ENCODE data around the gene DCAKD. TPM values are rescaled to one million over a fixed set of nuclear protein-coding genes. Genes with fewer than 3 reads are reported as not detected.

DCAKD gene
- total RNA-seq, 1 experiment from 2014 or later, result 48.3 TPM

DNA sequence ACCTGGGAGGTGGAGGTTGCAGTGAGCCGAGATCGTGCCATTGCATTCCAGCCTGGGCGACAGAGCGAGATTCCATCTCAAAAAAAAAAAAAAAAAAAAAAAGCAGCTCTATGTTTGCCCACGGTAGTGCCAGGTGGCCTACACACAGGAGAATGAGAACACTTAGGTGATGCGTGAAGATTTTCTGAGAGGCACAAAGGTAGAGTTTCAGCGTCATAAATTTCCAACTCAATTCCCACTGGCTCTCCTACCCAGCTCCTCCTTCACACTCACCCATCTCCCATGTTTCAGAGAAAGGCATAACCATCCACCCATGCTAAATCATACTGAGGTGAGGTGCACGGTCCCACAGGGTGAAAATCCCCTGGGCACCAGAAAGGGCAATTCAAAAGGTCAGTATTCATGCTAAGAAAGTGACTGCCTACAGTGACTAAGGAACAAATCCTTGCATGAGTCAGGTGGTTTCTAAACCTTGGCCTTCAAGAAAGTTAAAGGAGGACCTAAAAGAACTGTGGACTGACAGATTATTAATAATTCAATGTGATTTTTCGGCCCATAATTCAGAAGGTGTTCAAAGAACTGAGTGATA is 4.8 kb downstream of the DCAKD start:
- no peak overlapping the region for H4K91ac ChIP-seq (ENCODE audit: insufficient read length, low read depth, low read length)
- H3K27ac Mint-ChIP-seq, result peak overlapping the region in 2 of 3 experiments; percentile 91 to 96; a peak in 5 of 7 replicates
- no CpG with 5 or more reads among the region's 9 CpGs for WGBS (ENCODE audit: extremely low coverage, insufficient read length, low lambda C conversion rate)
- H3K9me3 ChIP-seq (ENCODE audit: control insufficient read depth, low read depth, low read length), result no peaks in the 10 kb centered on the region
- H3K36me3 Mint-ChIP-seq (ENCODE audit: insufficient read depth in 1 of 3, low read depth in 3 of 3), result peaks cover 2 to 17% (median 7%) of the 10 kb centered on the region in 3 experiments; a peak in 6 of 7 replicates
- H3T11ph ChIP-seq (ENCODE audit: low read length), result no peak overlapping the region
- peak overlapping the region; percentile 8 for H2BK12ac ChIP-seq (ENCODE audit: insufficient read length, low read depth, low read length)
- no peaks in the 10 kb centered on the region for H3K9me3 Mint-ChIP-seq
- no peak overlapping the region for H3K14ac ChIP-seq (ENCODE audit: insufficient read depth, low read length)
- no peak for DNase-seq
- H3K23ac ChIP-seq (ENCODE audit: insufficient read length, low read depth, low read length), result no peak overlapping the region
- H3K79me2 ChIP-seq (ENCODE audit: insufficient read depth, low read length), result peaks cover 2% of the 10 kb centered on the region; the same call in 1 of the 2 replicates
- no peaks in the 10 kb centered on the region for H3K27me3 ChIP-seq (ENCODE audit: insufficient read depth, low read length)
- no peaks in the 10 kb centered on the region for H3K27me3 Mint-ChIP-seq (ENCODE audit: low read depth)
- TF ChIP-seq, protein P1, sequence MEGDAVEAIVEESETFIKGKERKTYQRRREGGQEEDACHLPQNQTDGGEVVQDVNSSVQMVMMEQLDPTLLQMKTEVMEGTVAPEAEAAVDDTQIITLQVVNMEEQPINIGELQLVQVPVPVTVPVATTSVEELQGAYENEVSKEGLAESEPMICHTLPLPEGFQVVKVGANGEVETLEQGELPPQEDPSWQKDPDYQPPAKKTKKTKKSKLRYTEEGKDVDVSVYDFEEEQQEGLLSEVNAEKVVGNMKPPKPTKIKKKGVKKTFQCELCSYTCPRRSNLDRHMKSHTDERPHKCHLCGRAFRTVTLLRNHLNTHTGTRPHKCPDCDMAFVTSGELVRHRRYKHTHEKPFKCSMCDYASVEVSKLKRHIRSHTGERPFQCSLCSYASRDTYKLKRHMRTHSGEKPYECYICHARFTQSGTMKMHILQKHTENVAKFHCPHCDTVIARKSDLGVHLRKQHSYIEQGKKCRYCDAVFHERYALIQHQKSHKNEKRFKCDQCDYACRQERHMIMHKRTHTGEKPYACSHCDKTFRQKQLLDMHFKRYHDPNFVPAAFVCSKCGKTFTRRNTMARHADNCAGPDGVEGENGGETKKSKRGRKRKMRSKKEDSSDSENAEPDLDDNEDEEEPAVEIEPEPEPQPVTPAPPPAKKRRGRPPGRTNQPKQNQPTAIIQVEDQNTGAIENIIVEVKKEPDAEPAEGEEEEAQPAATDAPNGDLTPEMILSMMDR (conservative IDR thresholded peaks at IDR 0.05), result no peak
- H4K5ac ChIP-seq (ENCODE audit: insufficient read length, low read depth, low read length), result no peak overlapping the region
- H2BK5ac ChIP-seq (ENCODE audit: insufficient read length, low read length), result no peak overlapping the region
- H3K4me3 Mint-ChIP-seq, result no peak overlapping the region
- H3K4me1 Mint-ChIP-seq, result peaks cover 32 to 39% of the 10 kb centered on the region in 2 experiments
- no peak overlapping the region for H4K8ac ChIP-seq (replicated peaks; ENCODE audit: insufficient read length, low read depth, low read length)
- no peak overlapping the region for H3K4me2 ChIP-seq (ENCODE audit: insufficient read depth, insufficient read length, low read length)
- no peak overlapping the region for H2BK15ac ChIP-seq (ENCODE audit: low read depth, low read length)
- H3K23me2 ChIP-seq (ENCODE audit: insufficient read length, low read depth, low read length, poor library complexity, severe bottlenecking), result peaks cover 9% of the 10 kb centered on the region
- H4K20me1 ChIP-seq (ENCODE audit: control insufficient read depth, insufficient read depth, insufficient read length), result peaks cover 3% of the 10 kb centered on the region
- no peak overlapping the region for H2BK120ac ChIP-seq (ENCODE audit: low read depth, low read length, poor library complexity, severe bottlenecking)
- H2AK5ac ChIP-seq (ENCODE audit: insufficient read length, low read length), result no peak overlapping the region
- peaks cover 3% of the 10 kb centered on the region for H3K79me1 ChIP-seq (ENCODE audit: insufficient read depth, low read depth, low read length, poor library complexity, severe bottlenecking)
- no peak overlapping the region for H3K18ac ChIP-seq (ENCODE audit: insufficient read length, low read depth, low read length)
- no peak overlapping the region for H3K9ac ChIP-seq (ENCODE audit: extremely low read depth, insufficient read length, low read length)
- no peaks in the 10 kb centered on the region; the same call in 1 of the 2 replicates for H3K4me1 ChIP-seq (ENCODE audit: insufficient read depth, low read length)
- H3K27ac ChIP-seq (ENCODE audit: insufficient read length, low read depth, low read length), result no peak overlapping the region
- H3K4ac ChIP-seq (ENCODE audit: low read depth, low read length), result no peak overlapping the region
- no peak overlapping the region for H3K56ac ChIP-seq (ENCODE audit: insufficient read length, low read depth, low read length)
- no peak overlapping the region for H2AFZ ChIP-seq (ENCODE audit: low read length)
- no peak overlapping the region for H2BK20ac ChIP-seq (ENCODE audit: low read depth, low read length, poor library complexity, severe bottlenecking)

Data from H9 (cell line).